HS-27A (cell line): ENCODE data around the gene LBHD1.
"Not testable (repeated sequence)": the region's sequence is repeated elsewhere in the genome, so short reads cannot be mapped to it uniquely, and the experiment has no call there.

Source experiments
- DNase-seq: peaks from one replicate; pipeline ENCODE4 v3.0.0-alpha.2; 2012; ENCODE audit warnings: low read depth, missing footprints

LBHD1 gene

DNA sequence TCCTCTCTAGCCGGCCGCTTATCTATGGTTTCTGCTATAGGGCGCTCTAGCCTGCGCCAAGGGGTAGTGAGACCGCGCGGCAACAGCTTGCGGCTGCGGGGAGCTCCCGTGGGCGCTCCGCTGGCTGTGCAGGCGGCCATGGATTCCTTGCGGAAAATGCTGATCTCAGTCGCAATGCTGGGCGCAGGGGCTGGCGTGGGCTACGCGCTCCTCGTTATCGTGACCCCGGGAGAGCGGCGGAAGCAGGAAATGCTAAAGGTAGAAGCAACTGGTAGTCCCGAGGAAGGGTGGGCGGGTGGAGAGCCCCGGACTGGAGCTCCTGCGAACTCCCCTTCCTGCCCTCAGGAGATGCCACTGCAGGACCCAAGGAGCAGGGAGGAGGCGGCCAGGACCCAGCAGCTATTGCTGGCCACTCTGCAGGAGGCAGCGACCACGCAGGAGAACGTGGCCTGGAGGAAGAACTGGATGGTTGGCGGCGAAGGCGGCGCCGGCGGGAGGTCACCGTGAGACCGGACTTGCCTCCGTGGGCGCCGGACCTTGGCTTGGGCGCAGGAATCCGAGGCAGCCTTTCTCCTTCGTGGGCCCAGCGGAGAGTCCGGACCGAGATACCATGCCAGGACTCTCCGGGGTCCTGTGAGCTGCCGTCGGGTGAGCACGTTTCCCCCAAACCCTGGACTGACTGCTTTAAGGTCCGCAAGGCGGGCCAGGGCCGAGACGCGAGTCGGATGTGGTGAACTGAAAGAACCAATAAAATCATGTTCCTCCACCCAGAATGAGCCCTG is at the start of gene LBHD1, which contains the start of gene UQCC3:
TSS of gene LBHD1 (minus strand) at position 660 of the 782 bp plus-strand sequence. CDS start 2,236 bp downstream, outside the sequence.
TSS of gene UQCC3 (plus strand) at position 66 of the 782 bp plus-strand sequence. CDS start at position 139, 73 bp downstream.
- DNase-seq = peak; percentile 86

DNA sequence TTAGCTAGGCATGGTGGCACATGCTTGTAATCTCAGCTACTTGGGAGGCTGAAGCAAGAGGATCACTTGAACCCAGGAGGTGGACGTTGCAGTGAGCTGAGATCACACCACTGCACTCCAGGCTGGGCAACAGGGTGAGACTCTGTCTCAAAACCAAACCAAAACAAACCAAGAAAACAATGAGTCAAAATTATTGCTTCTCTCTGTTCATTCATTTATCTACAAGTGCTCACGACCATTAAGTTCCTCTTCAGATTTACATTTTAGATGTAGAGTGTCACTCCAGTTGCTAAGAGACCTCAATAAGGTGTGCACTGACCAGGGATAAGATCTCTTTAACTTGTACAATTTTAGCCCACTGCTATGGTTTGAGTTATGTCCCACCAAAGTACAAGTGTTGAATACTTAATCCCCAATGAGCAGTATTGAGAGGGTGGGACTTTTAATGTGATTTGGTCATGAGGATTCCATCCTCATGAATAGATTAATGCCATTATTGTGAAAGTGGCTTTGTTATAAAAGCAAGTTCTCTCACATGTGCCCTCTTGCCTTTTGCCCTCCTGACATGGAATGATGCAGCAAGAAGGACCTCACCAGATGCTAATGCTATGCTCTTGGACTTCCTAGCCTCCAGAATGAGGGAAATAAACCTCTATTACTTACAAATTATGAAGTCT is 47.4 kb upstream of the LBHD1 start:
- no peak for DNase-seq

DNA sequence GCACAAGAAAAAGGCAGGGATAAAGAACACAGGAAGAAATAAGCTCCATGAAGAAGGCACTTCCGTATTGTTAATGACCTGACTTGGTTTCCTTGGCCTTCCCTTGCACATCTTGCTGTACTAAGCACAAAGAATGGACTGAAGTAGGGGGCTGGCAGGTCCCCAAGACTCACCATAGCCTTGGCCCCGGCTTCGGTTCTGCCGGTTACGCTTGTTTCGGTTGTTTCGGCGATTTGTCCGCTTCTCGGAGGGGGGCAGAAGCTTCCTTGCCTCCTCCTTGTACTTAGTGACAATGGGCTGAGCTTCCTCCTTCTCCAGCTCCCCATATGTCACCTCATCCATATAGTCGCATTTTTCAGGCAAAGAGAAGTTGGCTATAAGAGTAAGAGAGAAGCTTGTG is 44.7 kb upstream of the LBHD1 start:
- no peak for DNase-seq

DNA sequence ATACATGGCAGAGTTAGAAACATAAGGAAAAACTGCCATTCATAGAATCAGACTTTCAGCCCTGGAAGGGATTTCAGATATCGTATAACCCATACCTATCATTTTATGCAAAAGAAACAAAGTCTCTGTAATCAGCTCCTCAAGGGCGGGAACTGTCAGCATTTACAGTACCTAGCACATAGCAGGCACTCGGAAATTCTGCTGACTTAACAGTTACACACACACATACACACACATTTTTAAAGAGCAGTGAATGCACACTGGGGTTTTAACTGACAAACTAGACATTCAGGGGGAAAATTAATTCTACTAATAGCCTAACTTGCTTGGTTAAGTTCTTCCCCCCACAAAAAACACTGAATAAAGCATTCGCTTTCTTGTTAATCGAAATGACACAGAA is 44.1 kb upstream of the LBHD1 start:
- no peak for DNase-seq

DNA sequence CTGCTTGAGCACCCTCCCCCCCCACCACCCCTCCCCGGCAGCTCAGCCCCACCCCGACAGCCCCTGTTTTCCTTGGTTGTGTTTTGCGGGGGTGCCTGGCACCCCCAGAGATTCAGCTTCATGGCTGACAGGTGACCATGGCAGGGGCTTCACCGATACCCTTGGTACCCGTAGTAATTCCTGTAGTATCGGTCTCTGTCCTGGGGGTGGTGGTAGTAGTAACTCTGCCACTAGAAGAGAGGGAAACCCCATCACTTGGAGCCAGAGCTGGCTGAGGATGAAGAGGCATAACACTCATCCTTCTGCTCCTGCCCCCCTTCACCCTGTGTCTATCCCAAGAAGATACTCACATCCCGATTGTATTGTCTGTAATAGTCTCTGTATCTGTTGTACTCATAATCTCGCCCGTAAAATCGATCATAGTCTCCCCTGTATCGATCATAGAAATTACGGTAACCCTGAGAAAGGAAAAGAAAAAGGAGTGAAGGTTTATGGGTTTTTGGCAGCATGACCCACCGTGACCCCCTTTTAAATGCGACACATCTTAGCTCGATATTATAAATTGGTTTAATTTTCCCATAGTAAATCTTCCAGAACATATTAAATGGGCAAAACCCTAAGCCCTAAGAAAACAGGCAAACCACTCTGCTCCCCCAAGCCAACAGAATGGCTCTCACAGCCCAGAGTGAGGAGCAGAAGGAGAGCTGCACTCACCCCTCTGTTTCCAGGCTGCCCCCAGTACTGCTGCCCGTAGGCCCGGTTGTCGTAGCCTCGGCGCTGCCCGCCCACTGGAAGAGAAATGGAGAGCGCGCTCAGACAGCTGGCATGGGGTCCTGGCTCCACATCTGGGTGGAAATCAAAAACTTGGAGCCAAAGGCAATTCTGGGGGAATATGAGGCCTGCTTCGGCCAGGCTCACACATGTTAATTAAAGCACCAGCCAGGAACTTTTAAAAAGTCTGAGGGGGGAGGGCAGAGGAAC is 43.4 kb upstream of the LBHD1 start:
- DNase-seq = no peak

DNA sequence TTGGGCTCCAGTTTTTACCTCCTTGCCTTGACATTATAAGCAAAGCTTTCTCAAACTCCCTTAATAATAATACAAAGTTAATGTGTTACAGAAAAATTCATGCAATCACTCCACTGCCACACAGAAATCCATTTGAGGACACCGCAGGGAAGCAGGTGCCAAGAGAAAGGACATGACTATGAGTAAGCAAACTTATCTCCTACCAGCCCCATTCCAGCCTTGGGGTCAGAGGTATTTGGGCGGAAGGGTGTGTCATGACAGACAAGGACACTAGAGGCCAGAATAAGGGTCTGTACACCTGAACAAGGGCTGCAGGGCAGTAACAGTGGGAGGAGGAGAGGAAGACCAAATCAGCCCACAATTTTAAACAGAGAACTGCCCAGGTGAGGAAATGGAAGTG is 41.3 kb upstream of the LBHD1 start:
- DNase-seq = no peak

DNA sequence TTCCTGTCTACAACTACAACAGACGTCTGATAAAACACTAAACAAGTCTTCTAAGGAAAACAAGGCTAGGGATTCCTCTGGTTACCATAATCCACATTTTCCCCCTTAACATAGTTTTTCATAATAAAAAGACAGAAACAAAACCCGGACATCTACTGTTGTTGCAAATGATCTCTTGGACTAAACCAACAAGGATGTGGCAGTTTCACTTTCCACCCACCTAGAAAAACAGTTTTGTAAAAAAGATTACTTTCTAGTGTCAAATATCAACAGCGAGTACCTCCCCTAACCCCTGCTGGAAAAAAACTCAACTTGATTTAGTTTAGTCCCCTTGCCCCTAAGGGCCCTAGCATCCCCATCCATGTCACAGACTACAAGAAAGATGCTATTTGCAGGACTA is 40.8 kb upstream of the LBHD1 start:
- no peak for DNase-seq

DNA sequence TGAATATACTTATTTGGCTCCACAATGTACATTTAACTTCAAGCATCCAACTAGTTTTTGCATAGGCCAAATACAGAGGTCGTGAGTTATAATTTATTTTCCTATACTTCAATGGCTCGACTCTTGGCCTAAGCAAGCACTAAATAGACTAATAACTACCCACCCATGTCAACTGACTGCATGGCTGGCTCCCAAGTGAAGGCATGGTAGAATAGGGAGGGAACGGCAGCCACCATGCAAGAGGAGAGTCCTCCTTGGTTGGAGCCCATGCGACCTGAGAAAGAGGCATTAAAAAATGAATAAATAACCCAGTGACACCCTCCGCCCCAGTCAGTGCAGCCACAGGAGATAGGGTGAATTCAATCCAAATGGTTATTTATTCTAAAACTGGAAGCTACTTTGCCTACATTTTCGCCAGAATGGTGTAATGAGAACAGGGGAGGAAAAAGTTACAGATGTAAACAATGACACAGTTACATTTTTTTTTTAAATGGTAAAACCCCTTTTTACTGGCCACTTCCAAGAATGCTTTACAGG is 40.3 kb upstream of the LBHD1 start:
- DNase-seq = no peak

DNA sequence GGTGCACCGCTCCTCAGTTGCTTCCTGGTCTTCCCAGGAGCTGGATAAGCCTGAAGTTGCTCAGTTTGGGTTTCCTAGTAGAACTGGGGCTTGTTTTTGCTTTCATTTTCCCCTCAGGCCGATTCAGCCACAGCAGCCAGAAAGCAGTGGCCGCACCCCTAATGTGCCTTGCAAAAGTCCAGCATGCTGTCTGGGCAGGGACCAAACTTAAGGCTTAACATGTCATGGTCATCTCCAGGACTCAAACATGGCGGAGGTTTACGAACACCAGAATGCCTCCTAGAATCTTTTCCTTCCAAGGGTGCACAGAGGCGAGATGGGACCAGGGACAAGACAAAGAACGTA is 37.9 kb upstream of the LBHD1 start:
- no peak for DNase-seq

DNA sequence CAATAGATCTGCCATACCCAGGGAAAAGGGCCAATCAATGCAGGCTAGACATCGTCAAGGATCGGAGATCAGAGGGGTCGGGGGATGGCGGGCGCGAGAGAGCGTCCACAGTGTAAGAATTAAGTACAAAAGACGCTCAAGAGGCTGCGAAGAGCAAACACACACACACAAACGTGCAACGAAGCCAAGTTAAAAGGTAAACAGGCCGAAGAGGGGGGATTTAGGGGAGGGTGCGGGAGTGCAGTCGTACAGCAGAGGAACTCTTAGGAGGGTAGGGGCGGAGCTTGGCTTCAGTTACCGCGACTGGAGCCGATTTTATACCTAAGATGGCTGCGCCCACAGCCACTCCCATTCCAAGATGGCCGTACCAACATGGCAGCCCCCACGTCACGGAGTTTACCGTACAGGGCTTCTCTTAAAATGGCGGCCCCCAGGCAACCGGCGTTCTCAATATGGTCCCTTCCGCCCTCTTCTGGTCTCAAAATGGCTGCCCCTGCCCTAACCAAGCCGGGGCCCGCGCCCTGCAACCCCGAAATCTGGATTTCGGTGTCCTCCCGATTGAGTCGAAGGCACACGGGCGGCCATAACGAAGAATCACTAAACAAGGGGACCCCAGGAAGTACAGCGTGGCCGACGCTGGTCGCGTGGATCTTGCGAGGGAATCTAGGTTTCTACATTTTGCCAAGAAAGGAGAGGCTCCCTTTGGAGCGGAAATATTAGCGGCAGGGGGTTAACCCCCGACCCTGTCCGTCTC is 37.4 kb upstream of the LBHD1 start:
- no peak for DNase-seq

DNA sequence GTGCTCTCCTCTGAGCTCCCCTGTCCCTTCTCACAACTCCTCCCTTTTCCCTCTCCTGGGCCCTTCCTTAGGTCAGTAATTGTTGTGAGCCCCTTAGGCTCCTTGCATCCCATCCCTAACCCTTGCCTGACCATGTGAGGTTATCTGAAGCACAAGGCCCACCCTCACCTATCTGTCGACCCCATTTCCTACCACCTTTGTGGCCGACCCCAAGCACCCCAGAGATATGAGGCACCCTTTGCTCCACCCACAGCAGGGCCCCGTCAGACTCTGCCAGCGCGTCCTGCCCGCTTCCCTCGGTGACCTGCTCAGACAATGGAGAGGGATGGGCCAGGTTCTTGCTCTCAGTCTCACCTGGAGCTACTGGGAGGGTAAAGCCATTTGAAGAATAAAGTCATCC is 36.7 kb upstream of the LBHD1 start:
- no peak for DNase-seq

DNA sequence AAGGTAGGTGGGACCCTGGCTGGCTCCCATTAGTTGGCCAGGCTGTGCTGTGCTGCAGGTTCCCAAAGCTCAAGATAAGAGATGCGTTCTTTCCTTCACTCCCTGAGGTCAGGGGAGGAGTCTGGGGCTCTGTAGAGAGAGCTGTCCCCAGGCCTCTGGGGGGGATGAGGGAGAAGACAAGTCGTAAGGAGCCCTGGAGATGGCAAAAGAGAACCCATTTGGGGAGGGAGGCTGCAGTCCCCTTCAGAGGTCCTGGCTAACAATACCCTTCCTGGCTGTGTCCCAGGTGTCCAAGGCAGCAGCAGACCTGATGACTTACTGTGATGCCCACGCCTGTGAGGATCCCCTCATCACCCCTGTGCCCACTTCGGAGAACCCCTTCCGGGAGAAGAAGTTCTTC is 36.3 kb upstream of the LBHD1 start:
- no peak for DNase-seq

DNA sequence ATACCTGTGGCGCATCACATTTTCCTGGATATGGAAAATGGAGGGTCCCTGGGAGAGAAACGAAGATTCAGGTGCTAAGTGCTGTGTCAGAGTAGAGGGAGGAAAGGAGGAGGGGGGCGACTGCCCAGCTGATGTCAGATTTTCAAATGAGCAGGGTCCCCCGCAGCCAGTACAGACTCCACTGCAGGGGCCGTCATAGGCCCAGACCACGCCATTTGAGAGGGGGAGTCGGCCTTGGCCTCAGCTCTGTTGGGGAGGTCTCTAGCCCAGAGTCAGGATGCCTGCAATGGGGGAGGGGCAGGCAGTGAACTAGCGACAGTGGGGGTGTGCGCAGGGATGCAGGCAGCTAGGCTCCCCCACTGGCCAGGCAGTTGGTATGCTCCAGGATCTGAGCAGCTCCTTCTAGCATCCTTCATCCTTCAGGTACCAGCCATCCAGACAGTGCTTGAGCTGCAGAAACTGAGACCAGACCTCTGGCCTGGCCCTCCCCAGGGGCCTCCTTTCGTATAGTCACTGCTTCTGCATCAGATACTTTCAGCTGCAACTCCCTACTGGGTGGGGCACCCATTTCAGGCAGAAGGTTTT is 35.3 kb upstream of the LBHD1 start, which contains the start of the genes BSCL2 and GNG3:
TSS of gene BSCL2 (minus strand) at position 148 of the 585 bp plus-strand sequence. CDS start 229 bp downstream, outside the sequence.
TSS of gene GNG3 (plus strand) at position 400 of the 585 bp plus-strand sequence. CDS start 620 bp downstream, outside the sequence.
- no peak for DNase-seq

DNA sequence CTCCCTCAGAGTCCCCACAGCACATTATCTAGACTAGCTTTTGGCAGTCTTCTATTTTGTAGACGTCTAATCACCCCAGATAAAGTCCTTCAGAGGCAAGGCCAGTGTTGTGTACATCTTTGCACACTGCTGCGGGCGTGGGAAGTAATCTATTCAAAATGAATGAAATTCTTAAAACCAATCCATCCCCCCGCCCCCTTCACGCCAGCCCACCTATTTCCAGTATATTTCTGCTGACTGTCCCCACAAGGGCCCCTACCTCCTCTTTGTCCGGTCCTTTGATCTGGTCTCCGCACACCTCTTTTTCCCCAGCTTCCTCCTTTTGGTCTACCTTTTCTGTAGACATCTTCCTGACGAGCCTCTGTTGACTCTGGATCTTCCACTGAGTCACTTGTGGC is 34.8 kb upstream of the LBHD1 start:
- no peak for DNase-seq

DNA sequence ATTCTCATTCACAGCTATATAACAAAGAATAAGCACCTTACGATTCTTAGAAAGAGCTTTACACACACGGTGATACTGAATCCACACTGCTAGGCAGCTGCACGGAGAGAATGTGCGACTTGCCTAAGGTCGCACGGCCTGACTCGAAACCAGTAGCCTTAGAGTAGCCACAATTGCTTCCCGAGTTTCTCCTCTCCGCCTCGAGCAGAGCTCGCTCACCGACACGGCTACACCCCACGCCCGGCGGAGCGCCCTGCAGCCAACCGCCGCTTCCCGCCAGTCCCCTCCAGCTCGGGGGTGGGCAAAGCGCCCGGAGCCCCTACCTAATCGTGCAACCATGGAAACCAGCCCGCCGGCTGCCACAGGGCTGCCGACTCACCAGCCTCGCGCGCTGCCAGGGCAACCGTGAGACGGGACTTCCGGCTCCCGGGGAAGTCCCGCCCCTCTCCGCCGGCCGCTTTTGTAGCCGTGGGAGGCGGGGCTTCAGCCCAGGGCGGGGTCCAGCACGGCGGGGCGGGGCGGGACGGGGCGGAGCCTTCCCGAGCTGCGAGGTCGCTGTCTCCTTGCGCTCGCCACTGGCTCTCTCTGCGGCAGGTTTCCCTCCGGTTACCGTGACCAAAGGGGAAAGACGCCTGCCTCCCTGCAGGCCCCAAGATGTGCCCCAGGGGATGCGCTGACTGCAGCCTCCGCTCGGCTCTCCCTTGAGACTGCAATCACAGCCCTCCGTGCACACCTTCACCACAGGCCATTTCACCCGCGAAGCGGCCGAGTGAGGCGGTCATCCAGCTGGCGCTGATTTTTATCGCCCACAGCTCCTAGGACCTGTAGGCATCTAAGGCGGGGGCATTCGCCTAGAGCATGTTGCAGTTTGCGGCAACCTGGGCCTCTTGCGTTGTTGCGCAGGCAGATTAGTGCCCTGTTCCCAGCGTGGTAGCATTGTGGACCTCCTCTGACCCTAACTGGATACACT is 34.1 kb upstream of the LBHD1 start:
- DNase-seq = peak; percentile 60

DNA sequence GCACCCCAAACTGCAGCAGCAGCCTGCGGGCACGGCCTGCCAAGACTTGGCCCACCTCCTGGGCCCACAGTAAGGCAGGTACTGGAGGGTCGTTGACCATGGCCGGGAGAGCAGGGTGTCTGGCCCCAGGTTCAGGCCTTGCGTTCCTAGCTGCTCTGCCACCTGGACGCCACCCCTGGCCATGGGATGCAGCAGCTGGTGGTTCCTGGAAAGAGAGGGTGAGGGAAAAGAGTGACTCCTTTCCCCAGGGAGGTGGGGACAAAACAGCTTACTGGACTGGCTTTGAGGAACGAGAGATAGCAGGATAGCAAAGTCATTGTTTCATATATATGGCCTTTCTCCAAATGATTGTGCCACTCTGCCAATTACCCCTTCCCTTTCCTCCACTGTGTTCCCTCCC is 33.3 kb upstream of the LBHD1 start:
- no peak for DNase-seq

DNA sequence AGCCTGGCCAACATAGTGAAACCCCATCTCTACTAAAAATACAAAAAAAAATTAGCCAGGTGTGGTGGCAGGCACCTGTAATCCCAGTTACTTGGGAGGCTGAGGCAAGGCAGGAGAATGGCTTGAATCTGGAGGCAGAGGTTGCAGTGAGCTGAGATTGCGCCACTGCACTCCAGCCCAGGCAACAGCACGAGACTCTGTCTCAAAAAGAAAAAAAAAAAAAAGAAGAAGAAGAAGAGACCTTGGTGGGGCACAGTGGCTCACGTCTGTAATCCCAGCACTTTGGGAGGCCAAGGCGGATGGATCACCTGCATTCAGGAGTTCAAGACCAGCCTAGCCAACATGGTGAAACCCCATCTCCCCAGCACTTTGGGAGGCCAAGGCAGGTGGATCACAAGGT is 31.9 kb upstream of the LBHD1 start:
- DNase-seq = not testable (repeated sequence)

DNA sequence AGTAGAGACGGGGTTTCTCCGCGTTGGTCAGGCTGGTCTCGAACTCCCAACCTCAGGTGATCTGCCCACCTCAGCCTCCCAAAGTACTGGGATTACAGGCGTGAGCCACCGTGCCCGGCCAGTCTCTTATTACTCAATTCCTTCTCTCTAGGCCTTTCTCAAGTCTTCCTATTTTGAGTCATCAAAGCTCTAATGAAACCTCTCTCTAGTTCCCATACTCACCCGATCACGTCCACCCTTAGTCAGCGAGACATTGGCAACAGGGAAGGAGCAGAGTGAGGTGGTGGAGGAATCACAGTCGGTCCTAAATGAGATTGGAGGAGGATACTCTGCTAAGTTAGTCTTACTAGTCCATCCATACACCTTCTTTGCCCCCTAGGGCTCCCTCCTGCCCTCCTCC is 30.2 kb upstream of the LBHD1 start:
- DNase-seq = no peak

DNA sequence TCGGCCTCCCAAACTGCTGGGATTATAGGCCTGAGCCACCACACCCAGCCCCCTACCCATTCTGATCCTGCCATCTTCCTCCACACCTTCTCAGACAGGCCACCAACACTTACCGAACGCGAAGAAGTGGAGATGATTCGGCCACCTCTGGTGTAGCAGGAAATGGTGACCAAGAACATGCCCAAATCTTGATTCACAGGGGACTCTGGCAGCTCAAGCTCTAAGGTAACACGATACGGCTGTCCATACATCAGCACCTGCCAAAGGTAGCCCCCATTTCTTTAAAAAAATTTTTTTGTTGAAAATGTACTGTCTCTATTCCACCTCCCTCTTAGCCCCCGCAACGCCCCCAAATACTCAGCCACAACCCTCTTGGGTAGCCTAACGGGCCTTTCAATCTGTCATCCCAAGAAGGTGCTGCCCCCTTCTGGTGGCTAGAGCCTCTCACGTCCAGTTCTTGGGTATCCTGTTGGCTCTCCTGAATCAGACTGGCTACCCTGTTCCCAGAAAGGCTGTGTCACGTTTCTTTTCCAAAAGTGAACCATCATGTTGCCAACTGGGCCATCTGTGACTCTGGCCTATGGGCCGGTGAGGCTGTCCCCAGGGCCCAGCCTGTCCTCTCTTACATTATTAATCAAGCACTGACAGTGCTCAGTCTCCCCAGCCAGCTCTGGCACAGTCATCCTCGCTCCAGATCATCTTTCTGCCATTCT is 22.5 kb upstream of the LBHD1 start:
- no peak for DNase-seq
